ENCODE data around the gene CD4. TPM values are rescaled to one million over a fixed set of nuclear protein-coding genes. Genes with fewer than 3 reads are reported as not detected.

The CD4 gene
- total RNA-seq, 2 experiments from 2014 or later = 324 to 327 TPM

DNA sequence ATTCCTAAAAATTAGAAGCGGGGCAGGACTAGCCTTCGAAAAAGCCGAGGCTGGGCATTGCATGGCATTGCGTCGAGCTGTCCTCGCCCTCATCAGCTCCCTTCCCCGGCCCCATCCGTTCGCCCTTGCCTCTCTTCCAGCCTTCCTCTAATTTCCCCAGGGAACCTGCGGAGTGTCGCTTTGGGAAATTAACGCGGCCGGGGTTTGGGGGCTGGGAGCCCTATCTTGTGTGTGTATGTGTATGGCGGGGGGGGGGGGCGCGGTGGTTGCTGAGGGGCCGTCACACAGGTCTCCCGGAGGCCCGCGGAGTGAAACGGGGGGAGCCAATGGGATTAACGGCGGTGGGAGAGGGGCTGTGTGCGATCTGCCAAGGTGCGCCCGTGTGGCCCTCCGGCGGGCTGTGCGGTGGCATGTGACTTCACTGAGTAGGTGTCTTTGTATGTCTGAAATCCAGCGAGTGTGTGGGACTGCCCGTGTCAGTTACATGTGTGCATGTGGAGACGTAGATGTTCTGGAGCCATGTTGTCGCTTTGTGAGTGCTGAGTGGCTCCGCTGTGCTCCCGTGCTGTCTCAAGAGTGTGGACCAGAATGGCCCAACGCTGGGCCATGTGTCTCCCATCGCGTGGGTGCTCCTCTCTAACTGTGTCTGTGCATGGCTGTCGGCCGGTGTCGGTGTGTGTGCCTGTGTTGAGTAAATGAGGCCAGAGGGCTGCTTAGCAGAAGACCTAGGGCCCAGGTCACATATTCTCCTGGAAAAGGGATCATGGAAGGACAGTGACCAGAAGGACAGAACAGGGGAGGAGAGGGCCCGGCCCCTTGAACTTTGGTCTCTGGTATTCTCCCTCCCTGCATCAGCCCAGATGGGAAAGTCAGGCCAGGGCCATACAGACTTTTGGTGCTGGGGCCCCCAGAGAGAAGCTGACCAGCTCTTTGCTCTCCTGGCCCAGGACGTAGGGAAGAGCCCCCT, 21.7 kb upstream of the CD4 start:
- Mint-ChIP-seq H3K36me3 (ENCODE audit: low read depth) (peaks cover 3% of the 10 kb centered on the region), H3K27ac (peak overlapping the region; percentile 48), H3K27me3 (peaks cover 31% of the 10 kb centered on the region), H3K4me3 (peak overlapping the region; percentile 87), H3K9me3 (no peaks in the 10 kb centered on the region), H3K4me1 (peaks cover 61% of the 10 kb centered on the region)
- ChIA-PET CTCF (interaction anchor here (1.0 to 4.6 kb wide), 17 partner anchors 8 to 172 kb away, joined by 3 to 78 read pairs (median 4); partner anchors contain the start of genes CD4, CDCA3, COPS7A and MLF2), POLR2A (interaction anchor here (1.1 to 8.4 kb wide), 13 partner anchors 7 to 105 kb away, joined by 3 to 73 read pairs (median 7); partner anchors contain the start of genes CD4, CDCA3, COPS7A and MLF2)
- no peak for DNase-seq

DNA sequence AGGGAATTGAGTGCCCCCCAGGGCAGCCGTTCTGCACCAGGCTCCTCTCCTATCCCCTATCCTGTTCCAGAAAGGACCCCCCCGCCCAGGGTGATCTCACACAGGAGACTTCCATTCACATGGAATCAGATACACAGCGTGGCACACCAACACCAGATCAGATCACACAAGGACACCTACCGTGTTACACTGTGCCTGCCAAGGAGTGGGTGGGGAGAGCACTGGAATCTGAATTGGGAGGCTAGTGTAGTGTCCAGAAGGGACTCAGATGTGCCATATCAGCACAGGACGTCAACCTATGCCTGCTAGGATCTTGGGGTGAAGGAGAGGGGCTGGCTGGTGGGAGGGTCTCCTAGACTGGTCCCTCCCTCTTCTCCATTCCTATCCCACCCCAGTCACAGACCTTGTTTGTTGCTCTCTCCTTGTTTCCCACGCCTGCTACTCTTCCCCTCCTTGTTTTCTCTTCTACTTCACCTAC, 20.9 kb upstream of the CD4 start:
- no peaks in the 10 kb centered on the region for H3K9me3 Mint-ChIP-seq
- DNase-seq = no peak
- peaks cover 3% of the 10 kb centered on the region for H3K36me3 Mint-ChIP-seq (ENCODE audit: low read depth)
- no peak overlapping the region for H3K27ac Mint-ChIP-seq
- ChIA-PET CTCF (interaction anchor here (1.7 to 4.6 kb wide), 5 partner anchors 13 to 79 kb away, joined by 3 to 78 read pairs (median 50); partner anchors contain the start of genes CD4 and MLF2), POLR2A (interaction anchor here (1.0 to 8.4 kb wide), 3 partner anchors 9 to 79 kb away, joined by 4 to 73 read pairs (median 8); partner anchors contain the start of genes MLF2 and ZNF384)
- peaks cover 69% of the 10 kb centered on the region for H3K4me1 Mint-ChIP-seq
- peak overlapping the region; percentile 87 for H3K4me3 Mint-ChIP-seq
- H3K27me3 Mint-ChIP-seq = peaks cover 30% of the 10 kb centered on the region

DNA sequence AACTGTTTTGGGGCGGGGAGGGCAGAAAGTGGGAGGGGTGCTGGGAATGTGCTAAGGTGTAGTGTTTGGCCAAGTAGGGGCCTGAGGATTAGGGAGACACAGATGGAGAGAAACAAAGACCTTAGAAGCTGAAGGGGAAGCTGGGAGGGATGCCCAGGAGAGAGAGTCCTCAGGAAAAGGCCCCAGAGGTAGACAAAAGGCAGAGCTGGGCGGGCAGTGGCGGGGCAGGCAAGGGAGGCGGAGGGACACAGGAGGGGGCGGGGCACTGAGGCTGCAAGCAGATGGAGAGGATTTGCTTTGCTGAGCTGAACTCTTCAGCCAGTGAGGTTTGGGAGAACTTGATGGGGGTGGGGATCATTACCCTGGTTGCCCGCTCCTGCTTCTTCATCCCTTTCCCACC, 20.3 kb upstream of the CD4 start:
- DNase-seq = no peak
- H3K4me3 Mint-ChIP-seq = peak overlapping the region; percentile 19
- H3K27ac Mint-ChIP-seq = no peak overlapping the region
- CTCF ChIA-PET = interaction anchor here (0.7 to 4.6 kb wide), 2 partner anchors 11 to 15 kb away, joined by 3 to 78 read pairs; partner anchors contain the start of gene MLF2
- H3K9me3 Mint-ChIP-seq = no peaks in the 10 kb centered on the region
- peaks cover 29% of the 10 kb centered on the region for H3K27me3 Mint-ChIP-seq
- POLR2A ChIA-PET = interaction anchor here (1.0 to 14.0 kb wide), 4 partner anchors 9 to 80 kb away, joined by 4 to 153 read pairs (median 40); partner anchors contain the start of genes CD4, MLF2 and ZNF384
- H3K4me1 Mint-ChIP-seq = peaks cover 69% of the 10 kb centered on the region
- H3K36me3 Mint-ChIP-seq (ENCODE audit: low read depth) = peaks cover 3% of the 10 kb centered on the region

DNA sequence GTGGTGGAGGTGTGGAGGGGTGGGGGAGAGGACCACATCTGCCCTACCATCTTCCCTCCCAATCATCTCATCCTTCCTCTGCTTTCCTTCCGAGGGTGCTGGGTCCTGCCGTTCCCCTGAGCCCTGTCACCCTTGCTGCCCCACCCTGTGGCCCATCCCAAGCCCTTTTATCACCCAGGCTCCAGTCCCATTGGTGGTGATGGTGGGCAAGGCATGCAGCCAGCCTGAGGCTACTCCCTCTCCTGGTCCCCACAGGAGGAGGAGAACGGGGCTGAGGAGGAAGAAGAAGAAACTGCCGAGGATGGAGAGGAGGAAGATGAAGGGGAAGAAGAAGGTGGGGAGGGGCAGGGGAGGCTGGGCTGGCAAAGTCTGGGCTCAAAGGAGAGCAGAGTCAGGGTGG, 19.7 kb upstream of the CD4 start:
- POLR2A ChIA-PET = interaction anchor here (1.0 to 14.0 kb wide), 5 partner anchors 8 to 80 kb away, joined by 4 to 153 read pairs (median 8); partner anchors contain the start of genes CD4, COPS7A, MLF2 and ZNF384
- CTCF ChIA-PET = interaction anchor here (0.7 to 4.6 kb wide), 3 partner anchors 10 to 17 kb away, joined by 3 to 78 read pairs (median 23); partner anchors contain the start of gene MLF2
- no peak overlapping the region for H3K4me3 Mint-ChIP-seq
- H3K36me3 Mint-ChIP-seq (ENCODE audit: low read depth) = peaks cover 9% of the 10 kb centered on the region
- no peak overlapping the region for H3K27ac Mint-ChIP-seq
- H3K9me3 Mint-ChIP-seq = no peaks in the 10 kb centered on the region
- peaks cover 25% of the 10 kb centered on the region for H3K27me3 Mint-ChIP-seq
- peaks cover 69% of the 10 kb centered on the region for H3K4me1 Mint-ChIP-seq
- DNase-seq = no peak

DNA sequence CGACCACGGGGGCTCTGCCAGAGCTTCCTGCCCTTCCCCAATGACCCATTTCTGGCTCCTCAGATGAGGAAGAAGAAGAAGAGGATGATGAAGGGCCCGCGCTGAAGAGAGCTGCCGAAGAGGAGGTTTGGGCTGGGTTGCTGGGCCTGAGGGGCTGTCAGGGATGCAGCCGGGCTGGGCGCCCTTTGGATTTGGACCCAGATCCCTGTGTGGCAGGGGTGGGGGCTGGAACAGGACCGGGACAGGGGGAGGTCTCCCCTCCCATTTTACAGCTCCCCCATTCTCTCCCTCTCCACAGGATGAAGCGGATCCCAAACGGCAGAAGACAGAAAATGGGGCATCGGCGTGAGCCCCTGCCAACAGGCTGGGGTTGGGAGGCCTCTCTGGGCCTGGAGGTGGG, 19.2 kb upstream of the CD4 start:
- Mint-ChIP-seq H3K27ac (no peak overlapping the region), H3K4me1 (peaks cover 70% of the 10 kb centered on the region), H3K36me3 (ENCODE audit: low read depth) (peaks cover 13% of the 10 kb centered on the region), H3K9me3 (no peaks in the 10 kb centered on the region), H3K27me3 (peaks cover 22% of the 10 kb centered on the region), H3K4me3 (no peak overlapping the region)
- ChIA-PET POLR2A (interaction anchor here (1.9 to 14.0 kb wide), 3 partner anchors 17 to 47 kb away, joined by 4 to 153 read pairs (median 73); partner anchors contain the start of genes CD4, COPS7A and MLF2), CTCF (interaction anchor here (3.0 kb wide), 1 partner anchor 17 kb away, joined by 23 read pairs; the partner anchor contains the start of gene MLF2)
- DNase-seq = no peak

DNA sequence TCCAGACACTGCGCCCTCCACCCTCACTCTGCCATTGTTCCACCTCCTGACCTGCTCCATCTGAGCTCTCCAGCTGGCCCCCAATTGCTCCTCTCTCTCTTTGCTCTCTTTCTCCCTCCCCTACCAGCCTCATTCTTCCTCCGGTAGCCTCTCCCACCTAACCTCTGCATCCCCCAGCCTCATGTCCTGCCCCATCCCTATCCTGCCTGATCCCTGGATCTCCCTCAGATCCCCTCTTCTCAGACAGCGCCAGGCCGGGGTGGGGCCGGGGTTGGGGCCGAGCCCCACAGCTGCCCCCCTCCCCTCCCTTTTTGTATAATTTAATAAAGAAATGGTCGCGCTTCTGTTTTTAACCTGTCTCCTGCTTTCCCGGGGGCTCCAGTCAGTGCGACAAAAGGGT, 18.7 kb upstream of the CD4 start:
- no peak for DNase-seq
- Mint-ChIP-seq H3K9me3 (no peaks in the 10 kb centered on the region), H3K27ac (no peak overlapping the region), H3K27me3 (peaks cover 17% of the 10 kb centered on the region), H3K36me3 (ENCODE audit: low read depth) (peaks cover 18% of the 10 kb centered on the region), H3K4me3 (no peak overlapping the region), H3K4me1 (peaks cover 70% of the 10 kb centered on the region)
- ChIA-PET POLR2A (interaction anchor here (1.9 to 14.0 kb wide), 3 partner anchors 18 to 47 kb away, joined by 4 to 153 read pairs (median 73); partner anchors contain the start of genes CD4, COPS7A and MLF2), CTCF (interaction anchor here (1.5 to 3.0 kb wide), 3 partner anchors 10 to 22 kb away, joined by 5 to 23 read pairs (median 11); partner anchors contain the start of gene MLF2)

DNA sequence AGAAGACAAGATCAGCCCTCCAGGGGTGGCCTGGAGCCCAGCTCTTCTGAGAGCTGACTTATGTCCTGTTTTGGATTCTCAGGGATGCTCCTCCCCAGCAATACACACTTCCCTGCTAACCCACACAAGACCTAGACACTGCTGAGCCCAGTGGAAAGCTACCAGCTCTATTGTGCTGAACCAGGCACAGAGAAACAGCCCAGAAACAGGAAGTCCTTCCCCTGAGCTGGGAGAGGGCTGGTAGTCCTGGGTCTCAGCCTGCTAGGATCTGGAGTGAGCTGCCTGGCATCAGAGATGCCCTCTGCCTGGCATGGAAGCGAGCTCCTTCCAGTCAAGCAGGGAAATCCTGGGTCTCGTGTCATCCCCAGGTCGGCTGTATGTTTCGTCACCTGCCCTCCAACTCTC, 18.2 kb upstream of the CD4 start:
- peaks cover 72% of the 10 kb centered on the region for H3K4me1 Mint-ChIP-seq
- no peaks in the 10 kb centered on the region for H3K9me3 Mint-ChIP-seq
- ChIA-PET CTCF (interaction anchor here (0.9 to 3.0 kb wide), 5 partner anchors 9 to 26 kb away, joined by 3 to 23 read pairs (median 9); partner anchors contain the start of genes CD4 and MLF2), POLR2A (interaction anchor here (1.4 to 14.0 kb wide), 4 partner anchors 18 to 237 kb away, joined by 4 to 153 read pairs (median 40); partner anchors contain the start of genes CD4, COPS7A, GAPDH and MLF2)
- no peak overlapping the region for H3K27ac Mint-ChIP-seq
- DNase-seq = no peak
- no peak overlapping the region for H3K4me3 Mint-ChIP-seq
- H3K36me3 Mint-ChIP-seq (ENCODE audit: low read depth) = peaks cover 21% of the 10 kb centered on the region
- peaks cover 13% of the 10 kb centered on the region for H3K27me3 Mint-ChIP-seq

DNA sequence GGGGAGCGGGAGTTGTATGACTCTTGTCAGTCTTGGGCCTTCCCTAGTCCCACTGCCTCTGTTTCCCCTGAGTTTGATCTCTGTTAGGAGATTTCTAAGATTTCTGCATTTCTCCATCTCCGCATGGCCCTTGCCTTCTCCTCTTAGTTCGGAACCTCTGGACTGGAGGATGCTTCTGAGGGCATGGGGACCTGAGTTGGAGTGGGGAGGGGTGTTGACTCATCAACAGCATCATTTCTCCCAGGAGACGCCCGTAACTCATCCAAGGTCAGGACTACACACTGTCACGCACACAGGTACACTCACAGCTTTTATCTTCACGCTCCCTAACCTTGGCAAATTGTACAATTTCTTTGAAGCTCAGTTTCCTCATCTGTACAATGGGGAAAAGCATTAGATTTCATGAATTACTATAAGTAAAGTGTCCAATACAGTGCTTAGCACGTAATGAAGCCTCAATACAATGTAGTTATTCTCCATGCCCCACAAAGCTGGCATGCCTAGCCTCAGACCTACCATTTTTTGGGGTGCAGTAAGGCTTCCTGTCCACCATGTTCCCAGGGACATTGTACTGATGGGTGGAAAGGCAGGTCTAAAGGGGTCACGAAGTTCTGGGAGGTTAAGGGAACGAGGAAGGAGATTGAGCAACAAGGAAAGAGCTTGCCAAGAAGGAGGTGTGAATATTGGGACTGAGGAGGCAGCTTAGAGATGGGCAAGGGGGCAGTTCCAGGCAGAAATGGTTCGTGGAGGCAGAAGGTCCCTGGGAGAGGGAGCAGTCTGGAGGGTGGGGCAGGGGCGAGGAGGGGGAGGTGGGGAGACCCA, 17.6 kb upstream of the CD4 start:
- H3K36me3 Mint-ChIP-seq (ENCODE audit: low read depth) = peaks cover 26% of the 10 kb centered on the region
- no peak for DNase-seq
- POLR2A ChIA-PET = interaction anchor here (1.1 to 14.0 kb wide), 5 partner anchors 9 to 301 kb away, joined by 3 to 153 read pairs (median 7); partner anchors contain the start of genes CD4, GAPDH, MLF2 and VAMP1

DNA sequence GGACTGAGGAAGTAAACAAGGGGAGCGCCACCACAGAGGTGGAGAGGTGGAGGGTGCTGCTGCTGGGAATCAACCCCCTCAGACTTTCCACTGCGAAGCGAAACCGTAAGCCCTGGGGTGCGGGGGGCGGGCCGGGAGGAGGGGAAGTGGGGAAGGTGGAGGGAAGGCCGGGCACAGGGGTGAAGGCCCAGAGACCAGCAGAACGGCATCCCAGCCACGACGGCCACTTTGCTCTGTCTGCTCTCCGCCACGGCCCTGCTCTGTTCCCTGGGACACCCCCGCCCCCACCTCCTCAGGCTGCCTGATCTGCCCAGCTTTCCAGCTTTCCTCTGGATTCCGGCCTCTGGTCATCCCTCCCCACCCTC, 17.0 kb upstream of the CD4 start, which contains the start of gene LAG3:
Gene LAG3 (plus strand): TSS at position 190 of the 365 bp plus-strand sequence. CDS start 333 bp downstream, outside the sequence.
- ChIA-PET CTCF (interaction anchor here (0.5 to 3.0 kb wide), 5 partner anchors 8 to 176 kb away, joined by 4 to 23 read pairs (median 9); partner anchors contain the start of genes CD4 and MLF2), POLR2A (interaction anchor here (1.0 to 14.0 kb wide), 6 partner anchors 8 to 302 kb away, joined by 3 to 153 read pairs (median 6); partner anchors contain the start of genes CD4, GAPDH, MLF2 and VAMP1)
- peak; percentile 61 for DNase-seq
- H3K27me3 Mint-ChIP-seq = peaks cover 13% of the 10 kb centered on the region
- H3K4me1 Mint-ChIP-seq = peaks cover 76% of the 10 kb centered on the region
- H3K36me3 Mint-ChIP-seq (ENCODE audit: low read depth) = peaks cover 27% of the 10 kb centered on the region
- H3K27ac Mint-ChIP-seq = peak within 1 kb of the TSS; percentile 71
- H3K9me3 Mint-ChIP-seq = no peaks in the 10 kb centered on the region
- peak within 1 kb of the TSS; percentile 74 for H3K4me3 Mint-ChIP-seq

More for the DNA sequence above, 17.6 kb upstream of the CD4 start:
- H3K9me3 Mint-ChIP-seq = no peaks in the 10 kb centered on the region
- H3K27ac Mint-ChIP-seq = peak overlapping the region; percentile 71
- peaks cover 78% of the 10 kb centered on the region for H3K4me1 Mint-ChIP-seq
- H3K4me3 Mint-ChIP-seq = peak overlapping the region; percentile 74
- CTCF ChIA-PET = interaction anchor here (0.5 to 3.0 kb wide), 6 partner anchors 9 to 176 kb away, joined by 3 to 23 read pairs (median 7); partner anchors contain the start of genes CD4 and MLF2
- H3K27me3 Mint-ChIP-seq = peaks cover 13% of the 10 kb centered on the region

DNA sequence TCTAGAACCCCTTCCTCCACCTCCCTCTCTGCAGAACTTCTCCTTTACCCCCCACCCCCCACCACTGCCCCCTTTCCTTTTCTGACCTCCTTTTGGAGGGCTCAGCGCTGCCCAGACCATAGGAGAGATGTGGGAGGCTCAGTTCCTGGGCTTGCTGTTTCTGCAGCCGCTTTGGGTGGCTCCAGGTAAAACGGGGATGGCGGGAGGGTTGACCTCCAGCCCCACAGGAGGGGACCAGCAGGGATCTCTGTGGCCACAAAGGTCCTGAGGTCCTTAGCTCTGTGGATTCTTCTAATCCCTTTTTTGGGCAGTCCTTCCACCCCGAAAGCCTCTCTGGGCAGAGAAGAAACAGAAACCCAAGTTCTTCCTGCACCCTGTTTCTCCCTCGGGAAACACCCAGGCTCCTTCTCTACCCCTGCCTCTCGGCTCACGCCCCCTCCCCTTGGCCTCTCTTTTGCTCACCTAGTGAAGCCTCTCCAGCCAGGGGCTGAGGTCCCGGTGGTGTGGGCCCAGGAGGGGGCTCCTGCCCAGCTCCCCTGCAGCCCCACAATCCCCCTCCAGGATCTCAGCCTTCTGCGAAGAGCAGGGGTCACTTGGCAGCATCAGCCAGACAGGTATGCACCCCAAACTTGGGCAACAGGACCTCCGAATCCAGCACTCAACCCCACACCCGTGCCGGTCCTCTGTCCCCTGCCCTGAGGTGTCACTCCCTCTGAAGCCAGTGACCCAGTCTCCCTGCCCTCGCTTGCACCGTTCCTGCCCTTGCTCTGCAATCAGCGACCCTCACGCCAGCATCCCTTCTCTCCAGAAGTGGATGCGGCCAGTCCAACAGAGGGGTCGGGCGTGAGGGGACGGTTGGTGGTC, 16.4 kb upstream of the CD4 start:
- Mint-ChIP-seq H3K27ac (peak overlapping the region; percentile 71), H3K27me3 (peaks cover 9% of the 10 kb centered on the region), H3K4me3 (peak overlapping the region; percentile 74), H3K4me1 (peaks cover 71% of the 10 kb centered on the region), H3K36me3 (ENCODE audit: low read depth) (peaks cover 24% of the 10 kb centered on the region), H3K9me3 (no peaks in the 10 kb centered on the region)
- DNase-seq = no peak
- CTCF ChIA-PET = interaction anchor here (2.2 to 3.0 kb wide), 4 partner anchors 7 to 20 kb away, joined by 9 to 23 read pairs (median 12); partner anchors contain the start of genes CD4 and MLF2
- POLR2A ChIA-PET = interaction anchor here (0.6 to 14.0 kb wide), 7 partner anchors 10 to 159 kb away, joined by 3 to 153 read pairs (median 9); partner anchors contain the start of genes CD4, COPS7A, MLF2 and ZNF384

Measured in activated CD4-positive, alpha-beta memory T cell treated with anti-CD3 and anti-CD28 coated beads, Interleukin-2, amount 10 ng/mL, durations not matched to agents 7 days and 5 days (primary cell).